Measurements from ENCODE around the gene FETUB.
"Not testable (repeated sequence)": the region's sequence is repeated elsewhere in the genome, so short reads cannot be mapped to it uniquely, and the experiment has no call there.

FETUB gene

GRCh38 chr3:186613637-186614265 lies 26.4 kb upstream of the FETUB start:
- DNase-seq: no peak

GRCh38 chr3:186614266-186614596 lies 26.0 kb upstream of the FETUB start:
- no peak for DNase-seq

GRCh38 chr3:186614597-186615483 lies 25.4 kb upstream of the FETUB start:
- DNase-seq: peak; percentile 78

GRCh38 chr3:186616299-186616617 lies 23.9 kb upstream of the FETUB start:
- DNase-seq: no peak

GRCh38 chr3:186617036-186617946 lies 22.9 kb upstream of the FETUB start:
- peak; percentile 91 for DNase-seq

- DNase-seq: no peak
These were observed 21.8 kb upstream of the FETUB start for GRCh38 chr3:186618318-186618938.

- DNase-seq: no peak
These were observed 20.4 kb upstream of the FETUB start for GRCh38 chr3:186619787-186620212.

- no peak for DNase-seq
These were observed 19.7 kb upstream of the FETUB start for GRCh38 chr3:186620213-186621092.

GRCh38 chr3:186621894-186622650 lies 18.1 kb upstream of the FETUB start:
- DNase-seq: no peak

GRCh38 chr3:186622651-186623310 lies 17.4 kb upstream of the FETUB start:
- no peak for DNase-seq

- DNase-seq: no peak
These were observed 15.6 kb upstream of the FETUB start for GRCh38 chr3:186624598-186624997.

GRCh38 chr3:186625600-186626042 lies 14.6 kb upstream of the FETUB start:
- DNase-seq: no peak

GRCh38 chr3:186626254-186626847 lies 13.8 kb upstream of the FETUB start:
- no peak for DNase-seq

- DNase-seq: no peak
These were observed 12.3 kb upstream of the FETUB start for GRCh38 chr3:186627852-186628414.

GRCh38 chr3:186628756-186629155 lies 11.4 kb upstream of the FETUB start:
- DNase-seq: no peak

- no peak for DNase-seq
These were observed 9.1 kb upstream of the FETUB start for GRCh38 chr3:186630950-186631641.

GRCh38 chr3:186633481-186633880 lies 6.7 kb upstream of the FETUB start:
- DNase-seq: no peak

GRCh38 chr3:186634207-186634606 lies 6.0 kb upstream of the FETUB start:
- DNase-seq: not testable (repeated sequence)

GRCh38 chr3:186635532-186635931 lies 4.7 kb upstream of the FETUB start:
- no peak for DNase-seq

Measured in stimulated activated CD4-positive, alpha-beta T cell treated with anti-CD3 and anti-CD28 coated beads, Interleukin-1b, Interleukin-23, amount 100 ng/mL, for 48 hours (primary cell).